Stimulated activated CD4-positive, alpha-beta T cell treated with anti-CD3 and anti-CD28 coated beads, TNF-alpha, amount 100 ng/mL, for 48 hours (primary cell): ENCODE data around the gene FASLG.
"Not testable (repeated sequence)": the region's sequence is repeated elsewhere in the genome, so short reads cannot be mapped to it uniquely, and the experiment has no call there.

Experiments used
- DNase-seq, 3 donors: peaks; one replicate each; pipeline ENCODE4 v3.0.0-alpha.2; 2020; ENCODE audit warnings: low read depth in 3 of 3

Gene FASLG

DNA sequence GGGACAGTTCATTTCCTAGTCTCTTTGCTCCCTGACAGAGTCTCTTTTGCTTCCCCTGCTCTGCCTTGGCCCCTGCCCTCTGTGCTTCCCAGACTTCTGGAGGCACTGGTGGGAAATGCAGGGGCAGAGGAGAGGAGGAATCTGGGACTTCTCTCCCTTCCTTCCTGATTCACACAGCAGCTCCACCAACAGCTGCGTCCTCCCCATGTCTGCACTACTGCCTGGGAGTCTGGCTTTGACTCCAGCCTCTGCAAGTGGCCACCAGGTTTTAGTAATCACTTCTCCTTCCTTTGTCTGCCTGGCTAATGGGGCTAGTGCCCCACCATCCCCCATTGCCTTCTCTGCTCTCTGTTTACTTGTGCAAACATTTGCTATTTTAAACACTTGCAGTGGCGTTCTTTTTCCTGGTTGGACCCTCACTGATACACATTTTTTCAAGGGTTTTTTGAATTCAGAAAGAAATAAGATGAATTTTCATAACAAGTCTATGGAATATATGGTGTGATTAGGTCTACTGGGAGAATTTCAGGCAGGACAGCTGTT is 21.9 kb downstream of the FASLG start:
- no peak for DNase-seq

DNA sequence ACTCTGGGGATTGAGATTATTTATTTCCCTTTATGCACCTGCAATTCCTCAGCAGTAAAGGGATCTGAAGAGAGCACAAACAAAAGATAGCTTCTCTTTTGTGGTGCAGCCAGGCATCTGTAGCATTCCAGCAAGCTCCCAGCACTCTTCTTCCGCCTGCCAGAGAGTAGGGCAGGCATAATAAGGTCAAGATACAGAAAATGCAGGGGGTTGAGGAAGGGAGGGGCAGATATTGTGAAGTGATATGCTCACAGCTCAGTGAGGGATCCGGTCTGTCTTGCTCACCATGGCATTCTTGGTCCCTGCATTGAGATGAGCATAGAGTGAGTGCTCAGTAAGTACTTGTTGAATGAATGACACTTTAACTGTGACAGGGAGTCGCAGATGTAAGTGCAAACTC is 23.9 kb downstream of the FASLG start:
- no peak for DNase-seq

DNA sequence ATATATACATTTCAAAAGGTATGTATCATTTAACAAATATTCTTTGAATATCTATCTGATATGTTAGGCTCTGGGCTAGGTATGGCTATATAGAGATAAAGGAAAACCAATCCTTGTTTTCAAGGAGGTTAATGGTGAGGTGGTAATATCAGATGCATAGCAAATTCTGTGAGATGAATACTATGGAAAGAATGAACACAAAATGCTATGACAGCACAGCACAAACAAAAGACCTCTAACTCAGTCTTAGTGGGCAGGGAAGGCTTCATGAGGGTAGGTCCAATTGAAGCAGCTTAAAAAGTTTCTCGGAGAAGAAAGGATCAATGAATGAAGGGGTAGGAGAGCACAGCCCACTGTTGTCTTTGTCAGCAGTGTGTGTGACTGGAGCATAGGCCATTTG is 27.2 kb downstream of the FASLG start:
- no peak for DNase-seq

DNA sequence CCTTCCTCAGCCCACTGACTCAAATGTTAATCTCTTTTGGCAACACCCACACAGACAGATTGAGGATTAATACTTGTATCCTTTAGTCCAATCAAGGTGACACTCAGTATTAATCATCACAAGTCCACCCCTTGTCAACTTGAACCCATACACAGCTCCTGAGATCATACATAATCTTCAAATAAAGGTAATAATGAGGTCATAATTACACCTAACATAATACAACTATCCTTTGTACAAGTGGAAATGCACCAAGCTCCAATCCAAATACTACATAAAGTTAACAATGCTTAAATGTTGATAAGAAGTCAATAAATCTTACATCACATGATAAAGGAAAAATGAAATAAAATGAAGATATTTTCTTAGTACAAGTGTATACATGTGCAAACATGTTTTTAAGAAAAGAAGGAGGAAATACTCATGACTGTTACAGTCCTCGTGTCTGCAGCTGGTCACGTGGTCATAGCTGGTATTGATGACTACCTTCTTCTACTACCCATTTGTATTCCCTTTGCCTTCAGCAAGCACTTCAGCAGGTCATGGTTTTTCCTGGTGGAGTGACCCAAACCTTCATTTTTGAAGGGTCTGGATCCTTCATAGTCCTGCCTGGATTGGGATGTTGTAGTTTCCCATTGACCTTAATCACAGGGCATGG is 29.7 kb downstream of the FASLG start:
- not testable (repeated sequence) for DNase-seq

DNA sequence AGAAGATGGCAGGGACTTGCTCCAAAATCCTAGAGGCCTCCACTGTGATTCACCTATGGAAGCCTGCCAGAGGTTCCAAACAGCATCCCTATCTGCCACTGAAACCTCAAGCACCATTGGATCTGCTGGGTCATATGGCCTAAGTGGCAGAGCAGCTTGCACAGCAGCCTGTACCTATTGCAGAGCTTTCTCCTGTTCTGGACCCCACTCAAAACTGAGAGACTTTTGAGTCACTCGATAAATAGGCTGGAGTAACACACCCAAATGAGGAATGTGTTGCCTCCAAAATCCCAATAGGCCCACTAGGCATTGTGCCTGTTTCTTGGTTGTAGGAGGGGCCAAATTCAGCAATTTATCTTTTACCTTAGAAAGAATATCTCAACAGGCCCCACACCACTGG is 32.0 kb downstream of the FASLG start:
- not testable (repeated sequence) for DNase-seq

DNA sequence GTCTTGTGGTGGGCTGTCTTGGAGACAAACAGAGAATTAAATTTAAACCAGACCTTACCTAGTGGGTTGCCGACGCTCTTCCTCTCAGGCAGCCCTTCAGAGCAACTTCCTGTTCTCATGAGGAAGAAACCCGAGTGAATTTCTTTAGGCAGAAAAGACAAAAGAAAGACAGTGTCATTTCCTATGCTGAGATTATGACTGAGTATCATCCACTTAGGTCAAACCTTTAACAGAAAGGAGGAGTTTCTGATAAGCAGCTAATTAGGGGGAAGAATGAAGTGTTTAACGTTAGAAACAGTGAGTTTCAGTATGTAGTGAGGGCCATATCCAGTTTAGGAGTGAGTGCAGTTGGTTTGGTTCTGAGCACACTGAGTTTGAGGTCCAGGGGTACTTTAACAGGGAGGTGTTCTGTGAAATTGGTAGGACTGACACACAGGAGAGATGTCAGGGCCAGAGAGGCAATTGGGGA is 38.7 kb downstream of the FASLG start:
- no peak for DNase-seq

DNA sequence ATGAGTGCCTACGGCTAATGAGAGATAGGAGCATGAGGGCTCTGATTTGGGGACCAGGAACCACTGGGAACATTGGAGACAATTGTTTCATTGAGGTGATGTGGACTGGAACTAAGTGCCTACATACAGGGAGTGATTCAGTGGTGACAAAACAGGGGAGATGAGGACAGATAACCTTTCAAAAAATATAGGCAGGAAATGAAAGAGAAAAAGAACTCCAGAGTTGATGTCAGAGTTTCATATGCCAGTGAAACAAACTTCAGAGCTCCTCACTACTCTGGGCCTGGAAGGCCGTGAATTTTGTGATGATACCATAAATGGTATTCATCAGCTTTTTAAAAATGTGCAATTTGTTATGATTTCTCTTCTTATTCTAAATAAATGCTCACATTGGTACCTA is 39.3 kb downstream of the FASLG start:
- no peak for DNase-seq

DNA sequence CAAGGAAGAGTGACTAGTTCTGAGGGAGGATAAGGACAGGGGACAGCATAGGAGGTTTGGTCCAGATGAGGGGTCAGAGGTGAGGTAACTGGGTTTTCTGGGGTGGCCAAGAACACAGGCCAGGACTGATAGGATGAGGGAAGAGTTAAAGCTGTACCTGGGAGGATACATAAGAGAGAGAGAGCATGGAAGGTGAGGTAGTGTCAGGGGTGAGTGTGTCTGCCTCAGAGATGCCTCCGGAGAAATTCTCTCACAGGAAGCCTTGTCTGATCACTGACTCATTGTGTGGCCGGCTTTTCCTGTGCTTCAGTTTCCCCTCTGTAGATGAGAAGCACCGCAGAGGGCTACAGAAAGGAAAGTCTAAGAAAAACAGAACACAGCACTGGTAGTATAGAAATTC is 40.2 kb downstream of the FASLG start:
- DNase-seq, result peak; percentile 46 to 69 (median 53)

DNA sequence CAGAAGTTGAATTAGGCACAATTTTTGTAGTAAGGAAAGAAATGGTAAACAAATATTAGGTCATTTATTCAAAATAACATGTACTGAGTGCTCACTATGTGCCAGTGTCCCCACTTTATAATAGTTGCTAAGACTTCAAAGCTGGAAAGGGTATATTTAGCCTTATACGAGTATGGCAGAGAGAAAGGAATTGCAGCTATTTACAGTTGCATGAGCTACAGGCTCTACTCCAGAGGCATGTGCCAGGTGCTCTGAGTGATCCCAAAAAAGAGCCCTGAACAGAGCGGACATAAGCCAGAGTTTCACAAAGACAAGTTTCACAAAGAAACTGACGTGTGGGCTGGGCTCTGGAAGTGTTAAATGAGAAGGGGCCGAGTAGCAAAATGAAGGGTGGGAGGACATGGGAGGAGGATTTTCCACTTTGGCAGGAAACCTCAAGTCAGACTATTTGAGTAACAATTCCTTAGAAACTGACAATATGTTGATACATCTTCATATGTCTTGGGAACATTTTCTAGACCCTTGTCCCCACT is 40.9 kb downstream of the FASLG start:
- no peak for DNase-seq

DNA sequence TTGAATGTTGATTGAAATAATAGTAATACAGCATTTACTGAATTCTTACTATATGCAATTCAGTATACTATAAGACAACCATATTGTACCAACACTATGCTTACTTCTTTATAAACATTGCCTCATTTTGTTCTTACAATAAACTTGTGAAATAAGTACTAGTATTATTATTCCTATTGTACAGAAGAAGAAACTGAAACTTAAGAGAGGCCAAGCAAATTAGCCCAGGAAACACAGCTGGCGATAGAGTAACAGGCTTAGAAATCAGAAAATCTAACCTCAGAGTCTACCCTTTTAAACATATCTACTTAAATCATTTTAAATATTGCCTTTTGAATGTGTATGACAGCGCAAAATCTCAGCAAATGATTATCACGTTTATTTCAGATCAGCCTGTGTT is 41.7 kb downstream of the FASLG start:
- no peak for DNase-seq

DNA sequence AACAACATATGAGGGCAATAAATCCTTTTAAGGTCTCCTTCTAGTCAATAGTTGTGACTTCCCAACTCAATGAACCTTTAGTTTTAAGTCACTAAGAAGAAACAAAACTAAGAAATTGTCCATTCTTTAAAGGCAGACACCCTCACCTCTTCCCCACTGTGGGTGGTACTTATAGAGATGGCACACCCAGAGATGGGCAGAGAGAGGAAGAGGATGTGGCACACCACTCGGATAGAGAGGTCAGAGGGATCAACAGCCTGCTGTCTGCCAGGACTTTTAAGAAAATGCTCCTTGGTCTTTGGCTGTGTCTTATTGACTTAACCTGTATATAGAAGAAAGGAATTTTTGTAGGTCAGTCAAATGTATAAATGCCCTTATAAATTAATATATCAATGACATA is 45.1 kb downstream of the FASLG start:
- no peak for DNase-seq

DNA sequence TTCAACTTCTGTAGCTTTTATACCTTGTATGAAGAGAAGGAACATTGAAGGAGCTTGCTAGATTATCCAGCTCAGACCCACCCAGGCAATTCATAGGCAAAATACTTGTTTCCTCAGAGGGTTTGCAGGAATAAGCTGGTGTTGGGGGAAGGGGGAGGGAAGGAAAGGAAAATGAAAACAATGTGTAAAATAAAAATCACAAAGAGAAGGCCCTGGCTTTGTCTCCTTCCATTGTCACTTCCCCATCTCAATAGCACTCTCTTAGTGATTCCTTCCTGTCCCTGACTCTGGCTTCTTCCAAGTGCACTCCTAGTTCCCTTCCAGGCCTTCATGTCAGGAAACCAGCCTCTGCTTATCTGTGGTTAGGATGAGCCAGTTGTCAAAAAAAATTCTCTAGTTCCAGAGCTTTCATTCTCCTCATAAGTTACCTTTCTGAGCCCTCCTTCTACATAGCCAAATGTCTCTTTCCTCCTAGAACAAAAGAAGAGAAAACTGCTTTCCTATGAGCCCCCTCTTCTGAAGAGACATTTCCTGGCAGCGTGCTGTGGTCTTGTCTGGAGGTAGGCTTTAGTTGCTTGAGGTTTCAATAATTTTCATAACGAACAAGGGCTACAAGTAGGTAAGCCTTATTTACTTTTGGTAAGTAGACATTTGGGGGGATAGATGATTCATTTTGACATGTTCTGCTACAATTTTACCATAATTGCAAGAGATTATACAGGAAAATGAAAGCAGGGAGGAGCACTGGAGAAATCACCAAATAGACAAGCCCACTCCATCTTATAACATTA is 45.7 kb downstream of the FASLG start:
- no peak for DNase-seq

DNA sequence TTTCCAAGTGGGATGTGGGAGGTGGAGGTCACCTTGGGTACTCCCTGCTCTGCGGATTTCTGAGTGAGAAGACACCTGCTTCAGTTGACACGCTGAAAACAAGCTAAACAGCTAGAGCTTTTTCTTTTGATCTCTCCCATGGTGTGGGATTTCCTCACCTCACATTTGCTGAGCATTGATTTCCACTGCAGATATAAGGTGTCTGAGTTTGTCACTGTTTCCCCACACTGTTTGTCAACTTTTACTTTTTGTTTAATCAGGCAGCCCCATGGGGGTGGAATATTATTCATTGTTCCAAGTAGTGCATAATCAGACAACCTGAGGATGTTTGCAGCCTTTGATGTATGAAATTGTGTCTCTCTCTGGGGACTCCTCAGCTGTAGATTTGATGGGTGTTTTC is 49.5 kb downstream of the FASLG start:
- no peak for DNase-seq

DNA sequence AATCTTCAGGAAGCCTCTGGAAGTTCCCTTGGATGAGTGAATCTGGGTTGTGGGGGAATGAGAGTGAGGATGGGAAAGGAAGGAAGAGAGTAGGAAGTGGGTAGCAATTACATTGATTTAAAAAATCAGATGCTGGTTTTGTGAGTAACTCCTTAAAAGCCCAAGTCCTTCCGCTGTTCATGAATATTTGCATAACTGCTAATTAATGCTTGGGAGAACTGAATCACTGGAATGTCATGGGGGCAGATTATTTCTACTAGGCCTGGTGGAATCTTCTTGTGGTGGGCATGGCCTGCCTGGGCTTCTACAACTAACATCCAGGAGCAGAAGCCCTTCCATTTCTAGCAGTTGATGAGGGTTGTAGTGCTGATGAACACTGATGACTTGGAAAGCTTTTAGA is 52.7 kb downstream of the FASLG start:
- no peak for DNase-seq

DNA sequence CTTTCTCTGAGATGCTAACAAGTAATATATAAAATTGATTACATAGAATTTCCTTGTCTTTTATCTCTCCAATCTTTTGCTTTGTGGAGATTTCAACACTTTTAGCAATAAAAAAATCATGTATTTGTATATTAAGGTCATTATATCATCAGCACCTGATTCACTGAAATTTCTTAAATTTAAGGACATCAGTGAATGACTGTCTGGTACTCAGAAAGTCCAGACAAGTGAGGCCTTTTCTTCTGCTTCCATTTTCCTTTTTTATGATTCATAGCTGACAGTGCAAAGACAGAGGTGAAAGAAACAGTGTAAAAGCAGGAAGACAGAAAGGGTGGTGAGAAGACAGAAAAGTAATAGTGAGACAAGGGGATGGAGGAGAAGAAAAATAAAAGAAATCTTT is 54.6 kb downstream of the FASLG start:
- DNase-seq, result no peak
